GM12878 (cell line): ENCODE data around the gene TLE3. TPM values are rescaled to one million over a fixed set of nuclear protein-coding genes. Genes with fewer than 3 reads are reported as not detected.
A peak's percentile ranks its signal among the peaks of the same experiment; 100 is the strongest.

ENCODE experiments used
- ATAC-seq: fragments of 200-7000 bp; cut with Tn5 transposase; 3 replicates; pipeline ENCODE4 v1.9.1; 2020; ENCODE audit warnings: mild to moderate bottlenecking, moderate library complexity
- BruUV-seq: library from RNA; stranded (reverse); fragments of 400-500 nt; replicated peaks from 2 replicates; lab custom pipeline; 2021; lab: Mats Ljungman, UMichigan
- CTCF ChIA-PET: fragments of 300-600 bp; sonication (Branson Sonifier 250); formaldehyde crosslinking; extraction: SDS; loops from one replicate; lab custom pipeline; 2021; ENCODE audit warnings: inconsistent platforms; lab: Yijun Ruan, JAX
- POLR2A ChIA-PET: fragments of 350-600 bp; formaldehyde crosslinking; extraction: SDS; loops from one replicate; lab custom pipeline; 2021; ENCODE audit warnings: inconsistent platforms; lab: Charles Lee
- RAD21 ChIA-PET: fragments of 300-600 bp; sonication (Branson Sonifier 250); formaldehyde crosslinking; loops from one replicate; lab custom pipeline; 2023; ENCODE audit warnings: antibody characterized with exemption; ENCODE audit not compliant: unreplicated experiment; lab: Charles Lee
- SMC1A ChIA-PET: fragments of 300-600 bp; sonication (Branson Sonifier 250); formaldehyde crosslinking; loops from one replicate; lab custom pipeline; 2023; ENCODE audit not compliant: unreplicated experiment, uncharacterized antibody; lab: Charles Lee
- DNase-seq: peaks from one replicate; pipeline ENCODE4 v3.0.0-alpha.2; 2011; ENCODE audit warnings: low read depth, low spot score
- FAIRE-seq: peaks from 3 replicates; lab custom pipeline; 2011; peaks lifted over from hg19 to GRCh38; lab: Jason Lieb, UNC
- H2AFZ ChIP-seq: 2 replicates; pipeline ENCODE4 v1.6.0; 2011; ENCODE audit warnings: low read depth, low read length, control low read depth; ENCODE audit not compliant: control insufficient read depth
- H3K27ac ChIP-seq: 2 replicates; pipeline ENCODE4 v1.5.1; 2011; ENCODE audit warnings: control low read depth; ENCODE audit not compliant: control insufficient read depth, insufficient read depth
- H3K27me3 ChIP-seq, 2 experiments: replicated peaks in 1 of 2; 2 replicates each; pipeline versions ENCODE4 v1.6.0 to v1.6.1; 2011; ENCODE audit warnings: low read length in 1 of 2; ENCODE audit not compliant: control insufficient read depth in 2 of 2, insufficient read depth in 2 of 2
- H3K36me3 ChIP-seq, 2 experiments: 2 replicates each; pipeline ENCODE4 v1.5.1; 2011; ENCODE audit warnings: low read length in 1 of 2; ENCODE audit not compliant: control insufficient read depth in 2 of 2, insufficient read depth in 2 of 2
- H3K4me1 ChIP-seq: 2 replicates; pipeline ENCODE4 v1.6.1; 2011; ENCODE audit warnings: mild to moderate bottlenecking, low read length, moderate library complexity, mixed read lengths; ENCODE audit not compliant: control insufficient read depth, insufficient read depth
- H3K4me2 ChIP-seq: 2 replicates; pipeline ENCODE4 v1.6.0; 2011; ENCODE audit warnings: control low read depth; ENCODE audit not compliant: control insufficient read depth, insufficient read depth
- H3K4me3 ChIP-seq: fragments of 200-600 bp; sonication (generic); 2 replicates; pipeline ENCODE4 v1.5.1; 2016
- H3K79me2 ChIP-seq: 2 replicates; pipeline ENCODE4 v1.6.0; 2011; ENCODE audit warnings: low read length; ENCODE audit not compliant: control insufficient read depth, insufficient read depth
- H3K9ac ChIP-seq: 2 replicates; pipeline ENCODE4 v1.8.0; 2011; ENCODE audit warnings: low read length, control low read depth, mixed read lengths; ENCODE audit not compliant: control insufficient read depth, insufficient read depth
- H3K9me3 ChIP-seq: replicated peaks from 3 replicates; pipeline ENCODE4 v1.5.1; 2011; ENCODE audit warnings: mild to moderate bottlenecking, low read length; ENCODE audit not compliant: control insufficient read depth, insufficient read depth
- H4K20me1 ChIP-seq: 2 replicates; pipeline ENCODE4 v1.6.0; 2011; ENCODE audit not compliant: control insufficient read depth, insufficient read depth
- CREM ChIP-seq: IDR thresholded peaks from 2 replicates; pipeline ENCODE4 v1.6.1; 2014; ENCODE audit warnings: antibody characterized with exemption, low read depth
- E4F1 ChIP-seq: fragments of 450-650 bp; IDR thresholded peaks from 2 replicates; pipeline ENCODE4 v1.6.1; 2018; ENCODE audit warnings: borderline replicate concordance, mild to moderate bottlenecking; ENCODE audit not compliant: partially characterized antibody
- EGR1 ChIP-seq, 2 experiments: IDR thresholded peaks; 1 replicate in 1 of 2; 2 replicates in 1 of 2; pipeline ENCODE4 v1.6.1; 2011 to 2012; ENCODE audit warnings: low read depth in 2 of 2, low read length in 2 of 2, borderline replicate concordance in 1 of 2, mild to moderate bottlenecking in 1 of 2, moderate library complexity in 1 of 2
- HDAC6 ChIP-seq: fragments of 200-600 bp; sonication (generic); IDR thresholded peaks from one replicate; pipeline ENCODE4 v1.8.0; 2017; ENCODE audit warnings: antibody characterized with exemption; ENCODE audit not compliant: unreplicated experiment
- MEF2B ChIP-seq: fragments of 450-650 bp; IDR thresholded peaks from 2 replicates; pipeline ENCODE4 v1.6.1; 2018; ENCODE audit warnings: mild to moderate bottlenecking, moderate library complexity; ENCODE audit not compliant: partially characterized antibody, poor library complexity, severe bottlenecking
- MTA2 ChIP-seq: fragments of 450-650 bp; IDR thresholded peaks from 2 replicates; pipeline ENCODE4 v1.6.1; 2016; ENCODE audit warnings: low read depth, mild to moderate bottlenecking, moderate library complexity
- MYC ChIP-seq: IDR thresholded peaks from 2 replicates; pipeline ENCODE4 v1.6.1; 2011; ENCODE audit warnings: mild to moderate bottlenecking, low read length, moderate library complexity, inconsistent platforms; ENCODE audit not compliant: insufficient read depth, insufficient replicate concordance, insufficient read length, severe bottlenecking
- POLR2A ChIP-seq: IDR thresholded peaks from 2 replicates; pipeline ENCODE4 v1.6.1; 2011; ENCODE audit warnings: low read depth, mild to moderate bottlenecking, low read length
- RFX5 ChIP-seq: IDR thresholded peaks from 2 replicates; pipeline ENCODE4 v1.6.1; 2011; ENCODE audit warnings: low read depth, low read length, improper control_type of control experiment
- SKIL ChIP-seq: fragments of 450-650 bp; IDR thresholded peaks from 2 replicates; pipeline ENCODE4 v1.6.1; 2017; ENCODE audit warnings: mild to moderate bottlenecking, low read depth, inconsistent platforms; ENCODE audit not compliant: poor library complexity, severe bottlenecking
- YBX1 ChIP-seq: fragments of 450-650 bp; IDR thresholded peaks from 2 replicates; pipeline ENCODE4 v1.6.1; 2016; ENCODE audit warnings: antibody characterized with exemption
- ZBTB40 ChIP-seq: fragments of 450-650 bp; IDR thresholded peaks from 2 replicates; pipeline ENCODE4 v1.6.1; 2016; ENCODE audit warnings: mild to moderate bottlenecking, moderate library complexity, borderline replicate concordance
- ZNF384 ChIP-seq: IDR thresholded peaks from 2 replicates; pipeline ENCODE4 v1.6.1; 2012; ENCODE audit warnings: low read depth, mild to moderate bottlenecking, low read length, improper control_type of control experiment, borderline replicate concordance
- WGBS: methylation state at CpG from one replicate; pipeline ENCODE4 v1.1.6; 2016; ENCODE audit warnings: low lambda C conversion rate; ENCODE audit not compliant: insufficient replicate concordance, insufficient coverage; ENCODE audit errors: missing lambda C conversion rate; 5-methylcytosine and 5-hydroxymethylcytosine counted together
- in situ Hi-C: fragments of 300-500 bp; cut with MboI; formaldehyde crosslinking; loops from 9 replicates; pipeline ENCODE4 v1.14.3; 2018; ENCODE audit warnings: mixed read lengths
- intact Hi-C: fragments of 100-400 bp; cut with micrococcal nuclease; formaldehyde crosslinking; loops from one replicate; pipeline ENCODE4 v1.14.2; 2022; ENCODE audit not compliant: unreplicated experiment
- polyA plus RNA-seq, 11 experiments: library from polyadenylated mRNA; depleted of rRNA in 4 of 11; unstranded in 6 of 11; stranded (reverse) in 5 of 11; fragments of >200 nt; fragmentation: Nextera tagmentation in 4 of 11; fragmentation: Illumina TruSeq in 1 of 11; extraction: Ambion mirVana in 4 of 11; extraction: Trizol in 1 of 11; gene quantifications; 1 replicate in 1 of 11; 2 replicates in 10 of 11; pipeline versions ENCODE4 v1.2.1 to v1.2.3, GENCODE V29; 2011 to 2016; ENCODE audit warnings: inconsistent platforms in 2 of 11, missing spikeins in 2 of 11, low read depth in 1 of 11
- total RNA-seq, 4 experiments: library from RNA; depleted of rRNA in 3 of 4; stranded (reverse); fragments of >200 nt in 3 of 4; fragmentation: Illumina TruSeq in 1 of 4; extraction: Trizol in 1 of 4; gene quantifications; 2 replicates each; pipeline versions ENCODE4 v1.2.1 to v1.2.3, GENCODE V29; 2013 to 2021

The TLE3 gene
- total and polyA plus RNA-seq, 10 of the 15 experiments (the other 5 are each of a cell fraction or from before 2014, with no cell fraction given), result 1.2 to 65.5 (median 9.7) TPM

GRCh38 chr15:70086636-70087035 is 11.1 kb downstream of the TLE3 start (continued):
- TF ChIP-seq MEF2B (no peak), E4F1 (no peak), YBX1 (no peak), RFX5 (no peak), POLR2A (no peak), CREM (no peak)

DNA sequence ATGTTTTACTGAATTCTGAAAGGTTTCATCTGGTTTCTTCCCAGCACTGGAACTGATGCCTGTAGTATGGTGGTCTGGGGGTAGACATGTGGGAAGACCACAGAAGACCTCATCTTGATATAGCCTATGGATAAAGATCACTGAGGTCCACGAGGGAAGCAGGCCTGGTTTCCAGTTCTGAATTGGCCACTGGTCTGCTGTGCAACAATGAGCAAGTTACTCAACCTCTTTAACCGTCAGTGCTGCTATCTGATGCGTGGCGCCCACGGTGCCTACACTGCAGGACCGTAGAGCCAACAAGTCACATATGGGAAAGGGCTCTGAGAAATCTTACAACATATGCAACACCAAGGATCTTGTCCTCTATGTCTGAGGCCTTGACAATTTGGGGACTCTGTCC is 13.3 kb downstream of the TLE3 start:
- in situ Hi-C loops (no loop called here), intact Hi-C loops (no loop called here)
- SMC1A ChIA-PET, result interaction anchor here (1.7 kb wide), 1 partner anchor 49 kb away, joined by 3 read pairs; no protein-coding TSS in a partner anchor
- peaks cover 11 to 16% of the 10 kb centered on the region in 2 experiments for H3K36me3 ChIP-seq
- no peak overlapping the region for H3K9ac ChIP-seq
- DNase-seq, result no peak
- BruUV-seq, result no TSS peak
- no peak overlapping the region for H2AFZ ChIP-seq
- no peaks in the 10 kb centered on the region for H3K9me3 ChIP-seq
- peaks cover 27% of the 10 kb centered on the region for H3K4me1 ChIP-seq
- CTCF ChIA-PET, result interaction anchor here (1.7 kb wide), 1 partner anchor 14 kb away, joined by 4 read pairs; no protein-coding TSS in a partner anchor
- H3K4me2 ChIP-seq, result peak overlapping the region; percentile 19
- H4K20me1 ChIP-seq, result peaks cover 12% of the 10 kb centered on the region; the same call in 1 of the 2 replicates
- POLR2A ChIA-PET, result no interaction called here
- ATAC-seq, result peak; percentile 58
- H3K27ac ChIP-seq, result no peak overlapping the region
- peaks cover 10% of the 10 kb centered on the region for H3K79me2 ChIP-seq
- H3K27me3 ChIP-seq, result no peaks in the 10 kb centered on the region
- FAIRE-seq, result no peak
- peak overlapping the region; percentile 7; the same call in 1 of the 2 replicates for H3K4me3 ChIP-seq
- RAD21 ChIA-PET, result interaction anchor here (1.7 kb wide), 1 partner anchor 13 kb away, joined by 4 read pairs; the partner anchor contains the start of gene TLE3
- WGBS, result 0% methylated on average over 6 of the region's 6 CpGs
- TF ChIP-seq HDAC6, result no peak
- no peak for TF ChIP-seq MYC
- TF ChIP-seq SKIL, result no peak
- no peak for TF ChIP-seq EGR1 (IDR thresholded peaks at IDR 0.05; ENCODE audit: borderline replicate concordance in 1 of 2, low read depth in 2 of 2, low read length in 2 of 2)
- TF ChIP-seq MTA2, result no peak
- TF ChIP-seq ZNF384, result no peak
- no peak for TF ChIP-seq ZBTB40
